HS-5 (cell line): Measurements from ENCODE around the gene ACCSL.
A peak's percentile ranks its signal among the peaks of the same experiment; 100 is the strongest.

Source experiments
- DNase-seq: peaks from one replicate; pipeline ENCODE4 v3.0.0-alpha.2; 2012; ENCODE audit warnings: low read depth

Gene ACCSL

GRCh38 chr11:44047931-44048431 lies at the start of gene ACCSL:
Gene ACCSL, plus strand, starts transcription at chr11:44047981. Its CDS starts 56 bp downstream, at chr11:44048037.
- no peak for DNase-seq

GRCh38 chr11:43998308-43998707 lies 49.5 kb upstream of the ACCSL start:
- no peak for DNase-seq

- no peak for DNase-seq
These were observed 47.0 kb upstream of the ACCSL start for GRCh38 chr11:44000731-44001130.

- DNase-seq: no peak
These were observed 45.3 kb upstream of the ACCSL start for GRCh38 chr11:44002191-44003093.

- DNase-seq: no peak
These were observed 43.9 kb upstream of the ACCSL start for GRCh38 chr11:44003736-44004451.

- DNase-seq: no peak
These were observed 43.2 kb upstream of the ACCSL start for GRCh38 chr11:44004452-44005062.

GRCh38 chr11:44005063-44005701 lies 42.6 kb upstream of the ACCSL start:
- no peak for DNase-seq

- DNase-seq: no peak
These were observed 41.8 kb upstream of the ACCSL start for GRCh38 chr11:44005956-44006355.

- no peak for DNase-seq
These were observed 40.8 kb upstream of the ACCSL start for GRCh38 chr11:44006917-44007361.

GRCh38 chr11:44007481-44008087 lies 40.2 kb upstream of the ACCSL start:
- DNase-seq: no peak

GRCh38 chr11:44008088-44008501 lies 39.7 kb upstream of the ACCSL start:
- no peak for DNase-seq

GRCh38 chr11:44008698-44009097 lies 39.1 kb upstream of the ACCSL start:
- no peak for DNase-seq

- DNase-seq: no peak
These were observed 37.0 kb upstream of the ACCSL start for GRCh38 chr11:44010789-44011251.

GRCh38 chr11:44011797-44012196 lies 36.0 kb upstream of the ACCSL start:
- DNase-seq: no peak

GRCh38 chr11:44014968-44015623 lies 32.7 kb upstream of the ACCSL start:
- no peak for DNase-seq

- DNase-seq: no peak
These were observed 32.2 kb upstream of the ACCSL start for GRCh38 chr11:44015624-44016007.

- DNase-seq: peak; percentile 55
These were observed 31.6 kb upstream of the ACCSL start for GRCh38 chr11:44016131-44016530.

- no peak for DNase-seq
These were observed 31.0 kb upstream of the ACCSL start for GRCh38 chr11:44016546-44017442.

GRCh38 chr11:44017443-44018126 lies 30.2 kb upstream of the ACCSL start:
- no peak for DNase-seq
